ENCODE measurements around the gene NKPD1.

NKPD1 gene

DNA sequence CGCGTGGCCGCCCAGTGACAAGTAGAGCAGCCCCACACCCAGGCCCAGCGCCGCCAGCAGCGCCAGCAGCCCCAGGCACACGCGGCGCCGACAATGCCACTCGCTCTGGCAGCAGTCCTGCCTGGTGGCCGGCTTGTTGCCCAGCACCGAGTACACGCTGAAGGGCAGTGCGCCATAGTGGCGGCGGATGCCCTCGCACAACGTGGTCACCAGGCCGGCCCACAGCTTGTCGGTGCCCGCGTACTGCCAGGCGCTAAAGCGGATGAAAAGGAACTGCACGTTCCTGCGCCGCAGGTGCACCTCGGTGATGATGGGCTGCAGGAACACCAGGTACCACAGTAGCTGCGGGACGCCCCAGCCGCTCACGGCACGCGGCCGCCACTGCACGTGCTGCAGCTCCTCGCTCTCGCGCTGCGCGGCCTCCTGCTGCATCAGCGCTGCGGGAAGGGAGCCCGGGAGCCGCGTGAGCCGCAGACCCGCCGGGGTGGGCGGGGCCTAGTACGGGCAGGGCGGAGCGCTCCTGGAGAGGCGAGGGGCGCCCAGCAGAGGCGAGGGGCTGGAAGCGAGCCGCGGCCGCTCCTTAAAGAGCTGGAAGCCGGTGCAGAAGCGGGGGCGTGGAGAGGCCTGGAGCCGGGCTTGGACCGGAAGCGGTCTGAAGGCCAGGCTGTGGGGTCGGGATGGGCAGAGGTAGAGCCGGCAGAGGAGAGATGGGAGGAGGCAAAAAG is 7.3 kb downstream of the NKPD1 start:
- peaks cover 4% of the 10 kb centered on the region for H3K36me3 ChIP-seq (replicated peaks; ENCODE audit: low read depth, low read length)
- H2AFZ ChIP-seq (ENCODE audit: low read depth, low read length), result no peak overlapping the region
- no peaks in the 10 kb centered on the region for H4K20me1 ChIP-seq (ENCODE audit: insufficient read depth, low read length)
- TF ChIP-seq, protein P1, sequence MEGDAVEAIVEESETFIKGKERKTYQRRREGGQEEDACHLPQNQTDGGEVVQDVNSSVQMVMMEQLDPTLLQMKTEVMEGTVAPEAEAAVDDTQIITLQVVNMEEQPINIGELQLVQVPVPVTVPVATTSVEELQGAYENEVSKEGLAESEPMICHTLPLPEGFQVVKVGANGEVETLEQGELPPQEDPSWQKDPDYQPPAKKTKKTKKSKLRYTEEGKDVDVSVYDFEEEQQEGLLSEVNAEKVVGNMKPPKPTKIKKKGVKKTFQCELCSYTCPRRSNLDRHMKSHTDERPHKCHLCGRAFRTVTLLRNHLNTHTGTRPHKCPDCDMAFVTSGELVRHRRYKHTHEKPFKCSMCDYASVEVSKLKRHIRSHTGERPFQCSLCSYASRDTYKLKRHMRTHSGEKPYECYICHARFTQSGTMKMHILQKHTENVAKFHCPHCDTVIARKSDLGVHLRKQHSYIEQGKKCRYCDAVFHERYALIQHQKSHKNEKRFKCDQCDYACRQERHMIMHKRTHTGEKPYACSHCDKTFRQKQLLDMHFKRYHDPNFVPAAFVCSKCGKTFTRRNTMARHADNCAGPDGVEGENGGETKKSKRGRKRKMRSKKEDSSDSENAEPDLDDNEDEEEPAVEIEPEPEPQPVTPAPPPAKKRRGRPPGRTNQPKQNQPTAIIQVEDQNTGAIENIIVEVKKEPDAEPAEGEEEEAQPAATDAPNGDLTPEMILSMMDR (IDR thresholded peaks at IDR 0.05; ENCODE audit: low read depth, low read length), result no peak
- no peak for TF ChIP-seq EZH2phosphoT487 (IDR thresholded peaks at IDR 0.05; ENCODE audit: low read depth)
- H3K4me3 ChIP-seq (ENCODE audit: low read length), result no peak overlapping the region
- H3K79me2 ChIP-seq (ENCODE audit: low read length), result no peaks in the 10 kb centered on the region
- no peaks in the 10 kb centered on the region for H3K9me3 ChIP-seq (ENCODE audit: insufficient read depth, low read length)
- H3K4me2 ChIP-seq (ENCODE audit: low read length), result no peak overlapping the region
- H3K27ac ChIP-seq (ENCODE audit: low read length), result no peak overlapping the region
- H3K9ac ChIP-seq (ENCODE audit: low read length), result no peak overlapping the region
- H3K27me3 ChIP-seq (ENCODE audit: low read depth, low read length), result no peaks in the 10 kb centered on the region
- H3K4me1 ChIP-seq (ENCODE audit: low read length), result no peaks in the 10 kb centered on the region

DNA sequence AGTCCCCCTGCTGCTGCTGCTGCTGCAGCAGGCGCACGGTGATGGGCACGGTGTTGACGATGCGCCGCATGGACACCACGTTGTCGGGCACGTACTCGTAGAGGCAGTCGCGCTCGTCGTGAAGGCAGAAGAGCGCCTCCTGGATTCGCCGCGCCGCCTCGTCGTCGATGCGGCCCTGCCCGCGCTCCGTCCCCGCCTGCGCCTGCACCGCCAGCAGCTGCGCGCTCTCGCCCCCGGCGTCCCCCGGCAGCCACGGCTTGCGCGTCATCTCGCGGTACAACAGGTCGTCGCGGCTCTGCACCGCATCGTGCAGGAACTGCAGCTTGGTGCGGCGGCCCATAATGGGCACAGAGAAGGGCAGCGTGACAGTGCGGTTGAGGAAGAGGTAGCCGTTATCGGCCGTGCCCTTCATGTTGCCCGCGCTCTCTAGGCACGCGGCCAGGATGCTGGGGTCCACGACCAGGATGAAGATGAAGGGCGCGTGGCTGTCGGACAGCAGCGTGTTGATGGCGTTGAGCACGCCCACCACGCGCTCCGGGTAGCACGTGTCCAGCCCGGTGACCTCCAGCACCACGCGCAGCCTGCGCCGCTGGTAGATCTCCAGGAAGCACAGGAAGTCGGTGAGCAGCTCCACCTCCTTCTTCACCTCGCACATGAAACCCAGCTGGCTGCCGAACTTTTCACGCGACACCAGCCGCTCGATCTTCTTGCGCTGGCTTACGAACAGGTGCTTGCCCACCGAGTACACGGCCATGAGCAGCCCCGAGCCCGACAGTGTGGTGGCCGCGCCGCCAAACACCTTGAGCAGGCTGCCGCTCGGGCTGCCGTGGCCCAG is 8.1 kb downstream of the NKPD1 start:
- Histone ChIP-seq H3K36me3 (replicated peaks; ENCODE audit: low read depth, low read length) (peaks cover 4% of the 10 kb centered on the region), H4K20me1 (ENCODE audit: insufficient read depth, low read length) (no peaks in the 10 kb centered on the region), H3K4me3 (ENCODE audit: low read length) (no peak overlapping the region), H2AFZ (ENCODE audit: low read depth, low read length) (no peak overlapping the region), H3K4me2 (ENCODE audit: low read length) (no peak overlapping the region), H3K27ac (ENCODE audit: low read length) (no peak overlapping the region), H3K79me2 (ENCODE audit: low read length) (no peaks in the 10 kb centered on the region), H3K27me3 (ENCODE audit: low read depth, low read length) (no peaks in the 10 kb centered on the region), H3K9me3 (ENCODE audit: insufficient read depth, low read length) (no peaks in the 10 kb centered on the region), H3K9ac (ENCODE audit: low read length) (no peak overlapping the region), H3K4me1 (ENCODE audit: low read length) (no peaks in the 10 kb centered on the region)
- TF ChIP-seq EZH2phosphoT487 (IDR thresholded peaks at IDR 0.05; ENCODE audit: low read depth), result no peak
- TF ChIP-seq, protein P1 (IDR thresholded peaks at IDR 0.05; ENCODE audit: low read depth, low read length), result no peak

DNA sequence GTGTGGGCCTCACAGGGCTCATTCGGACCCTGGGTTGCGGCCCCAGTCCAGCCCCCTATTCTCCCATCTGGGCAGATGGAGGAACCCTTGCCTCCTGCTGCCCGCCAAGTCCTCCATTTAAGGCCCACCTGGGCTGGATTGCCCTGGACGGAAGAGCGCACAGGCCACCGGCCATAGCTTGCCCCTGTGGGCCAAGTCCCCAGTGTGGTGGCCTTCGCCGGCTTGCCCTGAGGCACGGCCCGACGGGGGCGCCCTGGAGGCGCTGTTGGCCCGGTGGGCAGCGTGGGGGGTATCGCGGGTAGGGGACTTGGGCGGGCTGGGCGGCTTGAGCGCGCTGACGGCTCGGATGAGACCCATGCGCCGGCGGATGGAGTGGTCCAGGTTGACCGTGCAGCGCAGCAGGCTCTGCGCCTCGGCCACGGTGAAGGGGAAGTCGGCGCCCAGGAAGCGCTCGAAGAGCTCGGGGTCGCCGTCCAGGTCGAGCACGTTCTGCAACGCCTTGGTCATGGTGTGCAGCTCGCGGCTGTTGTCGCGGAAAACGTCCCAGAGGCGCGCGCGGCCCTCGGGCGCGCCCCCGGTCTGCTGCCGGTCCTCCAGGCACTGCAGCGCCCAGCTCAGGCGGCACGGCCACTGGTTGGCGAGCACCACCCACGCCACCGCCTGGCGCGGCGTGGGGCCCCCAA is 8.8 kb downstream of the NKPD1 start:
- no peak overlapping the region for H3K9ac ChIP-seq (ENCODE audit: low read length)
- no peak overlapping the region for H3K4me2 ChIP-seq (ENCODE audit: low read length)
- H4K20me1 ChIP-seq (ENCODE audit: insufficient read depth, low read length), result no peaks in the 10 kb centered on the region
- peaks cover 7% of the 10 kb centered on the region for H3K36me3 ChIP-seq (replicated peaks; ENCODE audit: low read depth, low read length)
- H3K27me3 ChIP-seq (ENCODE audit: low read depth, low read length), result no peaks in the 10 kb centered on the region
- no peaks in the 10 kb centered on the region for H3K9me3 ChIP-seq (ENCODE audit: insufficient read depth, low read length)
- H3K27ac ChIP-seq (ENCODE audit: low read length), result no peak overlapping the region
- TF ChIP-seq, protein P1 (IDR thresholded peaks at IDR 0.05; ENCODE audit: low read depth, low read length), result no peak
- TF ChIP-seq EZH2phosphoT487 (IDR thresholded peaks at IDR 0.05; ENCODE audit: low read depth), result no peak
- H2AFZ ChIP-seq (ENCODE audit: low read depth, low read length), result no peak overlapping the region
- H3K79me2 ChIP-seq (ENCODE audit: low read length), result no peaks in the 10 kb centered on the region
- no peaks in the 10 kb centered on the region for H3K4me1 ChIP-seq (ENCODE audit: low read length)
- H3K4me3 ChIP-seq (ENCODE audit: low read length), result no peak overlapping the region

DNA sequence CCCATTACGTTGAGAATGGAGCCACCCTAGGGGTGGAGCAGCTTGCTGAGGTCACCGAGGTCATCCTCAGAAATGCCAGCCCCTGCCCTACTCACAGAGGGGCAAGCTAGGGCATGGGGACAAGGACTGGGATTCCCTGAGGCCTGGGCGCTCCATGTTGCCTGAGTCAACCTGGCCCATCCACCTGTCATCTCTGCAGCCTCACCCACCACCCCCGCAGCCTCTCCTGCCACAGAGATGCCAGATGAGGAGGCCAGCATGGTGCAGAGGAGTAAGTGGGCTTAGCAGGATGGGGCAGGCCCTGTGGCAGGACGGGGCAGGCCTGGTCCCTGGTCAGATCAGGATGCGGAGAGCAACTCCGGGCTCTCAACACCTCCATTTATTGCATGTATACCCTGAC is 9.5 kb downstream of the NKPD1 start:
- no peaks in the 10 kb centered on the region for H3K79me2 ChIP-seq (ENCODE audit: low read length)
- H3K27ac ChIP-seq (ENCODE audit: low read length), result no peak overlapping the region
- TF ChIP-seq, protein P1 (IDR thresholded peaks at IDR 0.05; ENCODE audit: low read depth, low read length), result no peak
- TF ChIP-seq EZH2phosphoT487 (IDR thresholded peaks at IDR 0.05; ENCODE audit: low read depth), result no peak
- H4K20me1 ChIP-seq (ENCODE audit: insufficient read depth, low read length), result no peaks in the 10 kb centered on the region
- no peak overlapping the region for H3K4me3 ChIP-seq (ENCODE audit: low read length)
- no peak overlapping the region for H3K9ac ChIP-seq (ENCODE audit: low read length)
- H3K36me3 ChIP-seq (replicated peaks; ENCODE audit: low read depth, low read length), result peaks cover 7% of the 10 kb centered on the region
- no peak overlapping the region for H2AFZ ChIP-seq (ENCODE audit: low read depth, low read length)
- H3K9me3 ChIP-seq (ENCODE audit: insufficient read depth, low read length), result no peaks in the 10 kb centered on the region
- H3K4me2 ChIP-seq (ENCODE audit: low read length), result no peak overlapping the region
- H3K27me3 ChIP-seq (ENCODE audit: low read depth, low read length), result no peaks in the 10 kb centered on the region
- no peaks in the 10 kb centered on the region for H3K4me1 ChIP-seq (ENCODE audit: low read length)

Data from OCI-LY3 (cell line).